Measurements from ENCODE around the gene PKN1.

The PKN1 gene

GRCh38 chr19:14463747-14464146 lies 30.6 kb downstream of the PKN1 start:
- no peak for TF ChIP-seq CTCF (IDR thresholded peaks at IDR 0.05; ENCODE audit: insufficient read depth, low read length)
- no peak for TF ChIP-seq GABPA (IDR thresholded peaks at IDR 0.05; ENCODE audit: low read depth)
- TF ChIP-seq SPI1 (IDR thresholded peaks at IDR 0.05; ENCODE audit: borderline replicate concordance, low read depth), result no peak
- no peak for TF ChIP-seq REST (IDR thresholded peaks at IDR 0.05; ENCODE audit: insufficient replicate concordance, low read depth)
- no peak for TF ChIP-seq POLR2AphosphoS5 (IDR thresholded peaks at IDR 0.05; ENCODE audit: low read depth)
- Histone ChIP-seq H3K27me3 (ENCODE audit: insufficient read depth, poor library complexity, severe bottlenecking) (no peaks in the 10 kb centered on the region), H3K27ac (replicated peaks) (no peak overlapping the region)

GRCh38 chr19:14467391-14467790 lies 34.3 kb downstream of the PKN1 start:
- DNase-seq (ENCODE audit: low read depth in 1 of 2, low spot score in 1 of 2), result no peak
- H3K4me3 ChIP-seq (replicated peaks; ENCODE audit: insufficient read depth, low read length), result no peak overlapping the region
- TF ChIP-seq GABPA (IDR thresholded peaks at IDR 0.05; ENCODE audit: low read depth) (no peak), SPI1 (IDR thresholded peaks at IDR 0.05; ENCODE audit: borderline replicate concordance, low read depth) (no peak), REST (IDR thresholded peaks at IDR 0.05; ENCODE audit: insufficient replicate concordance, low read depth) (no peak), POLR2AphosphoS5 (IDR thresholded peaks at IDR 0.05; ENCODE audit: low read depth) (no peak), CTCF (IDR thresholded peaks at IDR 0.05; ENCODE audit: insufficient read depth, low read length) (no peak)
- H3K27ac ChIP-seq (replicated peaks), result no peak overlapping the region
- H3K27me3 ChIP-seq (ENCODE audit: insufficient read depth, poor library complexity, severe bottlenecking), result peaks cover 2% of the 10 kb centered on the region

More at GRCh38 chr19:14463747-14464146, 30.6 kb downstream of the PKN1 start:
- no peak for DNase-seq (ENCODE audit: low read depth in 1 of 2, low spot score in 1 of 2)
- H3K4me3 ChIP-seq (replicated peaks; ENCODE audit: insufficient read depth, low read length), result no peak overlapping the region

GRCh38 chr19:14467816-14468215 lies 34.7 kb downstream of the PKN1 start:
- H3K27me3 ChIP-seq (ENCODE audit: insufficient read depth, poor library complexity, severe bottlenecking), result peaks cover 6% of the 10 kb centered on the region
- H3K27ac ChIP-seq (replicated peaks), result no peak overlapping the region
- H3K4me3 ChIP-seq (replicated peaks; ENCODE audit: insufficient read depth, low read length), result no peak overlapping the region
- TF ChIP-seq SPI1 (IDR thresholded peaks at IDR 0.05; ENCODE audit: borderline replicate concordance, low read depth), result no peak
- DNase-seq (ENCODE audit: low read depth in 1 of 2, low spot score in 1 of 2), result no peak

- DNase-seq (ENCODE audit: low read depth in 1 of 2, low spot score in 1 of 2), result no peak
- no peak overlapping the region for H3K27ac ChIP-seq (replicated peaks)
- TF ChIP-seq GABPA (IDR thresholded peaks at IDR 0.05; ENCODE audit: low read depth) (no peak), SPI1 (IDR thresholded peaks at IDR 0.05; ENCODE audit: borderline replicate concordance, low read depth) (no peak), REST (IDR thresholded peaks at IDR 0.05; ENCODE audit: insufficient replicate concordance, low read depth) (no peak), POLR2AphosphoS5 (IDR thresholded peaks at IDR 0.05; ENCODE audit: low read depth) (no peak; the same call in 1 of the 2 replicates), CTCF (IDR thresholded peaks at IDR 0.05; ENCODE audit: insufficient read depth, low read length) (no peak)
Measured at GRCh38 chr19:14470031-14470876, 37.1 kb downstream of the PKN1 start.

More at GRCh38 chr19:14470031-14470876, 37.1 kb downstream of the PKN1 start:
- Histone ChIP-seq H3K4me3 (replicated peaks; ENCODE audit: insufficient read depth, low read length) (no peak overlapping the region), H3K27me3 (ENCODE audit: insufficient read depth, poor library complexity, severe bottlenecking) (peaks cover 19% of the 10 kb centered on the region)

Measured in HL-60 (cell line).